Measurements from ENCODE around the gene DPP7.

Gene DPP7

DNA sequence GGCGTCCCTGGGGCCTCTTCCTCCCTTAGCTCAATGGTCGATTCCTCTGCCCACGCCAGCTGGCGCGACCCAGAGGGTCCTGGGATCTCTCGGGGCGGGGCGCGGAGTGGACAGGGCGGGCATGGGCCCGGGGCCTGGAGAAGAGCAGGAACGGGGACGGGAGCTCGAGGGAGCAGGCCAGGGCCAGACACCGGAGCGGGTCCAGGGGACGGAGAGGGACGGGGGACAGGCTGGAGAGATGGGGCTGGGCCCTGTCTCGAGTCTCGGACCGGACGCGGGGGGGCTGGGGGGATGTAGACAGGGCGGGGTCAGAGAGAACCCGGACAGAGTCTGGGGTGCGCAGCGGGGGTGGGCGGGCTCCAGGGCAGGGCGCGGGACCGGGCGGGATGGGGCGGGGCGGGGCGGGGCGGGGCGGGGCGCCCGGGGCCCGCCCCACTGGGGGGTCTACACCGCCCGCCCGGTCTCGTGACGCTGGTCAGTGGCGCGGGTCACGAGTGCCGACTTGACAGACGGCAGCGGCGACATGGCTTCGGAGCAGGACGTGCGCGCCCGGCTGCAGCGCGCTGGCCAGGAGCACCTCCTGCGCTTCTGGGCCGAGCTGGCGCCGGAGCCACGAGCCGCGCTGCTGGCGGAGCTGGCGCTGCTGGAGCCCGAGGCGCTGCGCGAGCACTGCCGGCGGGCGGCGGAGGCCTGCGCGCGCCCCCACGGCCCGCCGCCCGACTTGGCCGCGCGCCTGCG is 37.4 kb downstream of the DPP7 start, which contains the start of gene UAP1L1:
Gene UAP1L1, plus strand, starts transcription at position 508 of the 738 bp plus-strand sequence. Its CDS starts 16 bp downstream, at position 524.
- TF ChIP-seq, protein P1, sequence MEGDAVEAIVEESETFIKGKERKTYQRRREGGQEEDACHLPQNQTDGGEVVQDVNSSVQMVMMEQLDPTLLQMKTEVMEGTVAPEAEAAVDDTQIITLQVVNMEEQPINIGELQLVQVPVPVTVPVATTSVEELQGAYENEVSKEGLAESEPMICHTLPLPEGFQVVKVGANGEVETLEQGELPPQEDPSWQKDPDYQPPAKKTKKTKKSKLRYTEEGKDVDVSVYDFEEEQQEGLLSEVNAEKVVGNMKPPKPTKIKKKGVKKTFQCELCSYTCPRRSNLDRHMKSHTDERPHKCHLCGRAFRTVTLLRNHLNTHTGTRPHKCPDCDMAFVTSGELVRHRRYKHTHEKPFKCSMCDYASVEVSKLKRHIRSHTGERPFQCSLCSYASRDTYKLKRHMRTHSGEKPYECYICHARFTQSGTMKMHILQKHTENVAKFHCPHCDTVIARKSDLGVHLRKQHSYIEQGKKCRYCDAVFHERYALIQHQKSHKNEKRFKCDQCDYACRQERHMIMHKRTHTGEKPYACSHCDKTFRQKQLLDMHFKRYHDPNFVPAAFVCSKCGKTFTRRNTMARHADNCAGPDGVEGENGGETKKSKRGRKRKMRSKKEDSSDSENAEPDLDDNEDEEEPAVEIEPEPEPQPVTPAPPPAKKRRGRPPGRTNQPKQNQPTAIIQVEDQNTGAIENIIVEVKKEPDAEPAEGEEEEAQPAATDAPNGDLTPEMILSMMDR (IDR thresholded peaks at IDR 0.05; ENCODE audit: control insufficient read depth, extremely low read depth, insufficient read depth), result no peak
- no peak for DNase-seq (ENCODE audit: low read depth)
- peak within 1 kb of the TSS; percentile 69 for H3K4me3 ChIP-seq (ENCODE audit: low read depth, low read length)

DNA sequence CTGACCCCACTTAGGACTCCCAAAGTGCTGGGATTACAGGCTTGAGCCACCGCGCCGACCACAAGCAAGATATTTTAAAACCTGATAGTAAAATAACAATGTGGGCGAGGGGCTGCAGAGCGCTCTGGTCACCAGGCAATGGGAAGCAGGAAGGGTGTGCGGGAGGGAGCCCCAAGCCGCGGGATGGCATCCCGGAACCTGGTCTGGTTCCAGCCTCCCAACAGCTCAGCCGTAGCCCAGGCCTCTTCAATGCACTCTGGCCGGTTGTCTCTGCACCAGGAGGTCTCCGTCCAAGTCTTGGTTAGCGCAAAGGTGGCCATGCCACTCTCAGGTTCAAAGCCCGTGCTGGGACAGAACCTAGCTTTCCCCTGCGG is 37.9 kb downstream of the DPP7 start:
- no peak for DNase-seq (ENCODE audit: low read depth)
- peak overlapping the region; percentile 28; the same call in 1 of the 2 replicates for H3K4me3 ChIP-seq (ENCODE audit: low read depth, low read length)
- TF ChIP-seq, protein P1 (IDR thresholded peaks at IDR 0.05; ENCODE audit: control insufficient read depth, extremely low read depth, insufficient read depth), result no peak

DNA sequence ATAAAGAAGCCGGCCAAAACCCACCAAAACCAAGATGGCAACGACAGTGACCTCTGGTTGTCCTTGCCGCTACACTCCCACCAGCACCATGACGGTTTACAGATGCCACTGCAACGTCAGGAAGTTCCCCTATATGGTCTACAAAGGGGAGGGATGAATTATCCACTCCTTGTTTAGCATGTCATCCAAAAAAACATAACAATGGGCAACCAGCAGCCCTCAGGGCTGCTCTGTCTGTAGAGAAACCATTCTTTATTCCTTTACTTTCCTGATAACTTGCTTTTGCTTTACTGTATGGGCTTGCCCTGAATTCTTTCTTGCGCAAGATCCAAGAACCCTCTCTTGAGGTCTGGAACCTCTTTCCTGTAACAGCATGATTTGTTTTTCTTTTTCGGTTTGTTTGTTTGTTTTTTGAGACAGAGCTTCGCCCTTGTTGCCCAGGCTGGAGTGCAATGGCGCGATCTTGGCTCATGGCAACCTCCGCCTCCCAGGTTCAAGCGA is 39.2 kb downstream of the DPP7 start:
- no peak for DNase-seq (ENCODE audit: low read depth)
- TF ChIP-seq, protein P1 (IDR thresholded peaks at IDR 0.05; ENCODE audit: control insufficient read depth, extremely low read depth, insufficient read depth), result no peak
- H3K4me3 ChIP-seq (ENCODE audit: low read depth, low read length), result no peak overlapping the region

DNA sequence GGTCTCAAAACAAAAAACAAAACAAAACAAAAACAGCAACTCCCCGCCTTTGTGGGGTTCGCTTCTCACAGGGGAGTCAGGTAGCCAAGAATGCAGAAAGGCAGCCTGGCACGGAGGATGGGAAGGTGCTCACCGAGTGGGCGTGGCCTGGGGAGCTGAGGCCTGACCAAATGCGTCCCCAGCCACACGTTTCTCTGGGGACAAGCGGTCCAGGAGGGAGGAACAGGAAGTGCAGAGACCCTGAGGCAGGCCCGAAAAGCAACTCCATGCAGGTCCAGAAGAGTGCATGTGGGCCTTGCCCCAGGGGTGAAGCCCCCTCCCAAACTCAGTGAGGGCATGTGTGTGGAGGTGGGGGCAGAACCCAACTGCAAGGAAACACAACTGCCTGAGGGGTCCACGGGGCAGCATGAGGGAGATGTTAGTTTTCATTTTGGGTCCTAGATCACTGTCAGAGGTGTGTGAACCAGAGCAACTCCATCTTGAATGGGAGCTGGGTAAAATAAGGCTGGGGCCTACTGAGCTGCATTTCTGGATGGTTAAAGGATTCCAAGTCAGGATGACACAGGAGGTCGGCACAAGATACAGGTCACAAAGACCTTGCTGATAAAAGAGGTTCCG is 39.8 kb downstream of the DPP7 start:
- TF ChIP-seq, protein P1 (IDR thresholded peaks at IDR 0.05; ENCODE audit: control insufficient read depth, extremely low read depth, insufficient read depth), result no peak
- no peak overlapping the region for H3K4me3 ChIP-seq (ENCODE audit: low read depth, low read length)
- no peak for DNase-seq (ENCODE audit: low read depth)

DNA sequence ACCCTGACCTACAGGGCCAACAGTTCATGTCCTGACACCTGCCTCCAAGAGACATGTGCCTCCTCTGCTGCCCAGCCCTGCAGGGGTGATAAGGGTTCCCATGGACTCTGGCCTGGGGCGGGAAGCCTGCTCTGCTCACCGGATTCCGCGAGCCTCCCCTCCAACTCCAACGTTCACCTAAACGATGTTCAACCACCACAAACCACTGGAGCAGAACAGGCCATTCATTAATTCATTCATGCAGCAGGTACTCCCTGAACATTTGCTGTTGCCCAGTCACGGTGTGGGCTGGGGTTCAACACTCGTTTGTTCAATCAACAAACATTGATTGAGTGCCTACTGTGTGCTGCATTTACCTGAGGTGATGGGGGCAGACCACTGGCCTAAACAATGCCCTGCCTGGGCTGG is 40.5 kb downstream of the DPP7 start:
- TF ChIP-seq, protein P1 (IDR thresholded peaks at IDR 0.05; ENCODE audit: control insufficient read depth, extremely low read depth, insufficient read depth), result no peak
- DNase-seq (ENCODE audit: low read depth), result no peak
- H3K4me3 ChIP-seq (ENCODE audit: low read depth, low read length), result no peak overlapping the region

DNA sequence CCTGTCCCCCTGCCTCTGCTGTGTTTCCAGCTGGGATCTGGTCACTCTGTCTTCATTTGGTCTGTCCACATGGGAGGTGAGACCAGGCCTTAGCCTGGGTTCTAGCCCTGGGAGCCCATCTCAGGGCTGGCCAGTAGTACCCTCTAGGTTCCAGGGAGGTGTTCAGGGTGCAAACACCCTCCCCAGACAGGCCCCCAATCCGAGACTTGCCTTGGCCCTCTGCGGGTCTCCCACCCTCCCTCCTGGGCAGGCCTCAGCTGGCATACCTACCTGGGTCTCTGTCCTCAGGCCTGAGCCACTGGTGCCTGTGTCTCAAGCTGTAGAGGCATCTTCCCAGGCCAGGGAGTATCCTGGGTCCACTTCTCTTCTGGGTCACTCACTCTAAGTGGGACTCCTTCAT is 43.3 kb downstream of the DPP7 start:
- H3K4me3 ChIP-seq (ENCODE audit: low read depth, low read length), result peak overlapping the region; percentile 64
- TF ChIP-seq, protein P1 (IDR thresholded peaks at IDR 0.05; ENCODE audit: control insufficient read depth, extremely low read depth, insufficient read depth), result no peak
- no peak for DNase-seq (ENCODE audit: low read depth)
